ENCODE results near the gene DUOXA1.
"Not testable (repeated sequence)": the region's sequence is repeated elsewhere in the genome, so short reads cannot be mapped to it uniquely, and the experiment has no call there.

The DUOXA1 gene

GRCh38 chr15:45091161-45091560 lies 38.5 kb downstream of the DUOXA1 start:
- DNase-seq (ENCODE audit: low read depth in 2 of 2): no peak

GRCh38 chr15:45089712-45090373 lies 39.8 kb downstream of the DUOXA1 start:
- DNase-seq (ENCODE audit: low read depth in 2 of 2): no peak

DNA sequence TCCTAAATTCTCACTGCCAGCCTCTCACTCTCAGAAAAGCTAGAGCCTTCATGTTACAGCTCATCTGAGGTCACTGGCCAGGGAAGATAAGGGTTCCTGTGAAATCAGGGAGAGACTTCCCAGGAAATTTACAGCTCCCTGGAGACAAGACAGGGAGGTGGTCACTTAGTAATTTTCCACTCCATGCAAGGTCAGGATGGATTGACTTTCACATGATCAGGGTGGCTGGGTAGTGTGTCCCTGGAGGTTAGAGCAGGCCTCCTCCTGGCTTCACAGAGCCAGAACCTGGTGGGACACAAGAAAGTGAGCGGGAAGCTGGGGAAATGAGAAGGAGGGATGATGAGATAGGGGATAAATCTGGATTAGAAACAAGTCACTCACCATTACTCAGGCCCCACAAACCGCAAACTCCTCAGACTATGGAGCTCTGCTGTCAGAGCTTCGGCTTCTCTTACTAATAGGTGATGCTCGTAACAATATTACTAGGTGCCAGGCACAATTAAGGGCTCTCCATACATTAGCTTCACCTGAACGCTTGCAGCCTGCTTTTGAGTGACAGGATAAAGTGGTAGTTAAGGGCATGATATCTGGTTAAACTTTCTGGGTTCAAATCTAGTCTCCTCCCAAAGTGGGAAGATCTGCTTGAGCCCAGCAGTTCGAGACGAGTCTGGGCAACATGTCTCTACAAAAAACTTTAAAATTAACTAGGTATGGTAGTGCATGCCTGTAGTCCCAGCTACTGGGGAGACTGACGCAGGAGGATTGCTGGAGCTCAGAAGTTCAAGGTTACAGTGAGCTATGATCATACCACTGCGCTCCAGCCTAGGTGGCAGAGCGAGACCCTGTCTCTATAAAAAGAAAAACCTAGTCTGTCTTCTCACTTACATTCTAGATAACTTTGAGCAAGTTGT lies 40.6 kb downstream of the DUOXA1 start:
- DNase-seq (ENCODE audit: low read depth in 2 of 2): no peak

DNA sequence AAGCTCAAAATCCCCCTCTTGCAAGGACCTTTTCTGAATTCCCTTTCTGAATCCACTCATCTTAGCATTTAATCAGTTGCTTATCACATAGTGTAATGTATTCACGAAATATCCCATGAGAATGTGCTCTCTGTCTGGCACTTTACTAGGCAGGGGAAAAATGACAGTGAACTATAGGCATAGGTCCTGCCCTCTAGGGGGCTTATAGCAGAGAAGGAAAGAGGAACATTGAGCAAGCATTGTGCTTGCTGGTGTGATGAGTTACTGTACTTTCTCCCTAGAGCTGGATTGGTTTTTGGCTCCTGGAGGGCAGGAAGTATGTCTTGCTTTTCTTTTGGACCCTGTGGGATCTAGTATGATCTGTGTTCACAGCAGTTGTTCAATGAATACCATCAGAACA lies 42.2 kb downstream of the DUOXA1 start:
- no peak for DNase-seq (ENCODE audit: low read depth in 2 of 2)

DNA sequence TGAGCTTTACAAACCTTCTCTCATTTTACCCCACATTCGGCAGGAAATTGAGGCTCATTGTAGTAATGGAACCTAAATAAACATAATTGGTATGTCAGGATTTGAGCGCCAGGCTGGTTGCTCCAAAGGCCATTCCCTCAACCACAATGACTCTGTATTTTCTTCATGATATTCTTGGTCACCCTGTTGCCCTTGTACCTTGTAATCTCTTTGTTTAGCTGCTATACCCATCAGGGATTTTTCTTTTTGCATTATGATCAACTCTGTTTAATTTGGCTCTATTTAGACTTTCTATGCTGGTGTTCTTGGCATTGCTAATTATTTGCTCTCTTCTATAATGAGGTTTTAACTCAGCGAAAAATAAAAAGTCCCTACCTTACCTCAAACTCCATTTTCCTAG lies 45.5 kb downstream of the DUOXA1 start:
- DNase-seq (ENCODE audit: low read depth in 2 of 2): no peak

DNA sequence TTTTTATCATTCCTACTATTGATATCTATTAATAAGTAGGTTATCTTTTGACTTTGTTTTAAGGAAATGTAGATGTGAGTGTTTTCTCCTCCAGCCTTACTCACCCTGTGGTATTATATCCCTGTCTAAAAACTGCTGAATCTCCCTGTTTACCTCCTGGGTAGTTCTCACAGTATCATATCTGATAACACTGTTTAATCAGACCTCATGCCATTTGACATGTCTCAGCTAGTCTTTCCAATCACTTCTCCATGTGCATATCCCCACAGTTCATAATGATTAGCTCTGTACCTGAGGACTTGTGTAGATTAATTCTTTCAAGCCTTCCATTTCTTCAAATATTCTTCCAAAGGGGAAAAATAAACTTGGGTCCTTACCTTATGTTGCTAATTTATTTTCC lies 46.5 kb downstream of the DUOXA1 start:
- DNase-seq (ENCODE audit: low read depth in 2 of 2): no peak

DNA sequence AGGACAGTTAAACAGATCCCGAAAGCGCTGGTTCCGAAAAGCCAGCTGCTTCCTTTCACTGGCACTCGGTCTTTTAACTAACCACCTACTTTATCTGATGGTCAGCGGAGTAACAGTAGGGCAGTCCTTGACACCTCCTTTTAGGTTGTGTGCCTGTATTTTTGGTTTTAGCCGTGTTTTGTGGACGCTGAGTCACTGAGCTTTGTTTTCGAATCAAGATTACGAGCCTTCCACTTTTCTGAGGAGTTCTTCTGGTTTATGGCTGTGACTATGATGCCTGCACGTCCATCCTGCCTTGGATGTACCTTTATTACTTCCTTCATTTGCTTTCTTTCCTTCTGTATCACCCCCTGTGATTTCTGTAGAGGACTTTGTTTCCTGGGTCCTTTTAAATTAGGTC lies 47.3 kb downstream of the DUOXA1 start:
- not testable (repeated sequence) for DNase-seq (ENCODE audit: low read depth in 2 of 2)

DNA sequence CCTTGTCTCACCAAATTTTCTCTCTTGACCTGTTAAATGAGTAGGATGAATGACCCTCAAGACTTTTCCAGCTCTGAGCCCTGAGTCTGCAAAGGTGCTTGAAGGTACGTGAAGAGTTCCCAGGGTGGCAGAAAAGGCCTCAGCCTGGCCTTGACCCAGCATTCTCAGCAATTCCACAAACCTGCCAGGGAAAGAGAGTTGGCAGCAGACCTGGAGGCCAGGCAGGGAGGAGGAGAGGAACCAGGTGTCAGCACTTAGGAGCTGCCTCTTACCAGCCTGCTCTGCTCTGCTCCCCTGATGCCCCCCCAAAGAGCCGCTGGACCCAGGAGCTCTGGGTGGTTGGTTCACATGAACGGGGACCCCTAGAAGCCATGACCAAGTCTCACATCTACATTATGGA lies 49.1 kb downstream of the DUOXA1 start:
- DNase-seq (ENCODE audit: low read depth in 2 of 2): not testable (repeated sequence)

DNA sequence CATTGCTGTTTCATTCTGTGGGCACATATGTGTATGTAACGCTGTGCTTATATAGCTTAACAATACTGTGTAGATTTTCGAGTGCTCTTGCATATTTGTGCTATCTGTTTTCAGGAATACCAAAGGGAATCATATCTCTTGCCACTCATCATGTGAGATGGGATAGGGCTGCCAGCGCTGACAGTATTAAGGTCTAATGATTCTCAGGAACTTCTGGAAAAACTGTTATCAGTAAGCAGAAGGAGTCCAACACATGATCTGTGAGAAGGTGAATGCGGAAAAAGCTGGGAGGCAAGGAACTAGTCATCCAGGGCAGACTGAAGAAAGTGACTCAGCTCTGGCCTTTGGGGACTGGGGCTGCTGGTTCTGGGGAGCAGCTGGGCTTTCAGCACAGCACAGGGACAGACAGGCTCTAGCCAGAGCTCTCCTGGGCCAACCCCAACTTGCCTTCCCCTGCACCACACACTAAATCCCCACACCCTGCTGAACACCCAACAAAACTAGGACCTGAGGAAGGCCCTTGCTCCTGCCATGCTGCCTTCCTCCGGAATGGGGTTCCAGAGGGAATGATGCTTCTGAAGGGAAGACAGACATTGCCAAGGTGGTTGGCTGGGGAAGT lies 49.9 kb downstream of the DUOXA1 start:
- not testable (repeated sequence) for DNase-seq (ENCODE audit: low read depth in 2 of 2)

- DNase-seq (ENCODE audit: low read depth in 2 of 2): not testable (repeated sequence)
These were observed 50.5 kb downstream of the DUOXA1 start for GRCh38 chr15:45079201-45079600.

GRCh38 chr15:45077391-45077790 lies 52.3 kb downstream of the DUOXA1 start:
- not testable (repeated sequence) for DNase-seq (ENCODE audit: low read depth in 2 of 2)

DNA sequence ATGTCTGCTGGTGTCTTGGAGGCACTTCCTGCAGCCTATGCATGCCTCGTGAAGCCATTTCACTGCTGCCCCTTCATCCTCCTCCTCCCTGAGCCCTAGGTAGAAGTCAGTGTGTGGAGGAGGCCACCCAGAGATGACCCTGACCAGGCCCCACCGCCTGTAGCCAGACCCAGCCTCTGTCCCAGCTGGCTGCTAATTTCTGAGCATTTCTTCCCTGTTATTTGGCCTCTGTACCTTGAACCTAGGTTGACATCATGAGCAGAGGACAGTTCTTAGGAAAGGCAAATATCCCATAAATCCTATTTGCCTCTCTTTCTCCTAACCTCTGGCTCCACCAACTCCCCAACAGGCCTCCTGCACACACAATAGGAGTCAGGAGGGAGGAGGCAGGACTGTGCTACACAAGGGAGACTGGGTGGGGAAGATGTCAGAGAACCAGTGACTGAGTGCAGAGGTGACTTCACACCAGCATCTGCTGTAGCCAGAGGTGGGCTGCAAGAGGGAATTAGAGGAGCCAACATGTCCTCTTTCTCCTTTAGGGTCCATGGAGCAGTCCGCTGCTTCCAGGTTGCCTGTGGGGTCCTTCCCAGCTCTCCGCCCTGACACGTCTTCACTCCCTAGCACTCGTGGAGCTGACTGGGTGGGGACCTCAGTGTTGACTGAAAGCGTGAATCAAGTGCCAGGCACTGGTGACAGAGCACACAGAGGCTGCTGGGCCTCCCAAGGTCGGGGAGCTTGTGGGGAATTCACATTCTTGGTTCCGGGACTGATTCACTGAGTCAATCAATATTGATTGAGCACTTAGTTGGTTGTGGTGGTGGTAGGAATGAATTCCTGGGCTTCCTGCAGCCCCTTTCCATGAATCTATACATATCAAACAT lies 54.0 kb downstream of the DUOXA1 start:
- not testable (repeated sequence) for DNase-seq (ENCODE audit: low read depth in 2 of 2)

- DNase-seq (ENCODE audit: low read depth in 2 of 2): not testable (repeated sequence)
These were observed 56.1 kb downstream of the DUOXA1 start for GRCh38 chr15:45073602-45074001.

DNA sequence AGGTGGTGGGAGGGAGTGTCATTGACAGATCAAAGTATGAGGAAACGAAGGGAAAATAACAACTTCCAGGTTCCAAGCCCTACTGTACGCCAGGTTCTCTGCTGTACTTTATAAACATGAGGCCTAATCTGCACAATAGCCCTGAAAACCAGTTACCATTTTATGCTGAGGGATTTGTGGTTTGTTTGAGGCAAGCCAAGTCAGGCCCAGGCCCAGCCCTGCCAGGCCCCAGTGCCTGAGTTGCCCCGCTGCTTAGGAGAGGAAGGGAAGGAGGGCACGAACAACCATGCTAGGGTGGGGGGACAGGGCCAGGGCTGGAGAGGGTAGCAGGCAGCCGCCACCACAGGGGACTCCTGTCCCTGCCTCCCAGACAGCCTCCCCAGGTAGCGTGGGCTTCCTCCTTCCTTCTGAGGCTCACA lies 59.7 kb downstream of the DUOXA1 start:
- not testable (repeated sequence) for DNase-seq (ENCODE audit: low read depth in 2 of 2)

All from stimulated activated CD8-positive, alpha-beta memory T cell treated with anti-CD3 and anti-CD28 coated beads, Interleukin-15, amount 100 ng/mL, for 48 hours (primary cell).